Mucosa of stomach (tissue), 1 donor: ENCODE results near the gene STAG2.

Source experiments
- H3K27me3 ChIP-seq: one replicate; pipeline ENCODE4 v1.7.0; 2013; ENCODE audit warnings: mild to moderate bottlenecking, low read length; ENCODE audit not compliant: control insufficient read depth, insufficient read depth
- H3K36me3 ChIP-seq: one replicate; pipeline ENCODE4 v1.7.0; 2013; ENCODE audit warnings: low read length; ENCODE audit not compliant: control insufficient read depth, insufficient read depth
- H3K4me1 ChIP-seq: one replicate; pipeline ENCODE4 v1.7.0; 2013; ENCODE audit warnings: mild to moderate bottlenecking, low read length; ENCODE audit not compliant: control insufficient read depth, insufficient read depth
- H3K4me3 ChIP-seq: one replicate; pipeline ENCODE4 v1.7.0; 2013; ENCODE audit warnings: low read length
- H3K9ac ChIP-seq: one replicate; pipeline ENCODE4 v1.7.0; 2013; ENCODE audit warnings: mild to moderate bottlenecking, low read length, moderate library complexity
- H3K9me3 ChIP-seq: one replicate; pipeline ENCODE4 v1.7.0; 2013; ENCODE audit warnings: mild to moderate bottlenecking, low read length, moderate library complexity; ENCODE audit not compliant: control insufficient read depth
- donor health status: Pancreatic carcinoma.

STAG2 gene

GRCh38 chrX:123976706-123977316, 15.3 kb downstream of the STAG2 start:
- no peaks in the 10 kb centered on the region for H3K27me3 ChIP-seq
- no peak overlapping the region for H3K4me3 ChIP-seq
- H3K9ac ChIP-seq = no peak overlapping the region
- no peaks in the 10 kb centered on the region for H3K36me3 ChIP-seq
- H3K9me3 ChIP-seq = no peaks in the 10 kb centered on the region
- H3K4me1 ChIP-seq = peaks cover 3% of the 10 kb centered on the region

GRCh38 chrX:123983240-123983639, 21.7 kb downstream of the STAG2 start:
- H3K27me3 ChIP-seq = no peaks in the 10 kb centered on the region
- no peaks in the 10 kb centered on the region for H3K4me1 ChIP-seq
- no peak overlapping the region for H3K9ac ChIP-seq
- H3K9me3 ChIP-seq = no peaks in the 10 kb centered on the region
- H3K36me3 ChIP-seq = no peaks in the 10 kb centered on the region
- H3K4me3 ChIP-seq = no peak overlapping the region

- no peak overlapping the region for H3K9ac ChIP-seq
- no peaks in the 10 kb centered on the region for H3K36me3 ChIP-seq
- H3K27me3 ChIP-seq = no peaks in the 10 kb centered on the region
- H3K4me1 ChIP-seq = no peaks in the 10 kb centered on the region
- H3K4me3 ChIP-seq = no peak overlapping the region
- no peaks in the 10 kb centered on the region for H3K9me3 ChIP-seq
Observed at GRCh38 chrX:123986377-123986776, 24.9 kb downstream of the STAG2 start.

GRCh38 chrX:123988423-123989111, 27.1 kb downstream of the STAG2 start:
- H3K4me3 ChIP-seq = no peak overlapping the region
- no peaks in the 10 kb centered on the region for H3K9me3 ChIP-seq
- no peaks in the 10 kb centered on the region for H3K27me3 ChIP-seq
- no peaks in the 10 kb centered on the region for H3K36me3 ChIP-seq
- no peak overlapping the region for H3K9ac ChIP-seq
- no peaks in the 10 kb centered on the region for H3K4me1 ChIP-seq

GRCh38 chrX:123989235-123989634, 27.7 kb downstream of the STAG2 start:
- H3K4me1 ChIP-seq = peaks cover 3% of the 10 kb centered on the region
- no peaks in the 10 kb centered on the region for H3K36me3 ChIP-seq
- H3K9me3 ChIP-seq = no peaks in the 10 kb centered on the region
- H3K4me3 ChIP-seq = no peak overlapping the region
- no peaks in the 10 kb centered on the region for H3K27me3 ChIP-seq
- H3K9ac ChIP-seq = no peak overlapping the region

- Histone ChIP-seq H3K4me3 (no peak overlapping the region), H3K4me1 (peaks cover 3% of the 10 kb centered on the region), H3K9ac (no peak overlapping the region), H3K36me3 (no peaks in the 10 kb centered on the region), H3K9me3 (no peaks in the 10 kb centered on the region), H3K27me3 (no peaks in the 10 kb centered on the region)
Observed at GRCh38 chrX:123990169-123990568, 28.7 kb downstream of the STAG2 start.

- no peak overlapping the region for H3K4me3 ChIP-seq
- H3K4me1 ChIP-seq = peaks cover 3% of the 10 kb centered on the region
- H3K9me3 ChIP-seq = no peaks in the 10 kb centered on the region
- H3K27me3 ChIP-seq = no peaks in the 10 kb centered on the region
- no peak overlapping the region for H3K9ac ChIP-seq
- no peaks in the 10 kb centered on the region for H3K36me3 ChIP-seq
Observed at GRCh38 chrX:123990602-123991001, 29.1 kb downstream of the STAG2 start.

- no peak overlapping the region for H3K4me3 ChIP-seq
- no peaks in the 10 kb centered on the region for H3K27me3 ChIP-seq
- no peaks in the 10 kb centered on the region for H3K36me3 ChIP-seq
Observed at GRCh38 chrX:123993326-123993725, 31.8 kb downstream of the STAG2 start.

GRCh38 chrX:123993904-123994635, 32.6 kb downstream of the STAG2 start:
- Histone ChIP-seq H3K27me3 (no peaks in the 10 kb centered on the region), H3K4me3 (no peak overlapping the region), H3K9me3 (no peaks in the 10 kb centered on the region), H3K36me3 (no peaks in the 10 kb centered on the region), H3K9ac (no peak overlapping the region), H3K4me1 (peaks cover 3% of the 10 kb centered on the region)

More at GRCh38 chrX:123993326-123993725, 31.8 kb downstream of the STAG2 start:
- Histone ChIP-seq H3K4me1 (peaks cover 3% of the 10 kb centered on the region), H3K9ac (no peak overlapping the region), H3K9me3 (no peaks in the 10 kb centered on the region)

- no peaks in the 10 kb centered on the region for H3K27me3 ChIP-seq
- H3K9me3 ChIP-seq = no peaks in the 10 kb centered on the region
- no peaks in the 10 kb centered on the region for H3K36me3 ChIP-seq
- H3K4me1 ChIP-seq = peaks cover 3% of the 10 kb centered on the region
- no peak overlapping the region for H3K4me3 ChIP-seq
- no peak overlapping the region for H3K9ac ChIP-seq
Observed at GRCh38 chrX:123994730-123995129, 33.2 kb downstream of the STAG2 start.

- H3K4me1 ChIP-seq = no peaks in the 10 kb centered on the region
- H3K4me3 ChIP-seq = no peak overlapping the region
- no peaks in the 10 kb centered on the region for H3K27me3 ChIP-seq
- H3K9ac ChIP-seq = no peak overlapping the region
- no peaks in the 10 kb centered on the region for H3K9me3 ChIP-seq
- H3K36me3 ChIP-seq = no peaks in the 10 kb centered on the region
Observed at GRCh38 chrX:124001581-124001980, 40.1 kb downstream of the STAG2 start.

- H3K27me3 ChIP-seq = no peaks in the 10 kb centered on the region
- H3K4me1 ChIP-seq = no peaks in the 10 kb centered on the region
- H3K9me3 ChIP-seq = no peaks in the 10 kb centered on the region
- no peak overlapping the region for H3K9ac ChIP-seq
- H3K4me3 ChIP-seq = no peak overlapping the region
- no peaks in the 10 kb centered on the region for H3K36me3 ChIP-seq
Observed at GRCh38 chrX:124005228-124005627, 43.7 kb downstream of the STAG2 start.
